Thymus (tissue), 14 donors: ENCODE measurements around the gene CPLX3. TPM values are rescaled to one million over a fixed set of nuclear protein-coding genes. Genes with fewer than 3 reads are reported as not detected.

Experiments used
- DNase-seq, 9 donors: peaks; one replicate each; pipeline ENCODE4 v3.0.0-alpha.2; 2013; ENCODE audit warnings: low spot score in 9 of 9, low read depth in 6 of 9, missing footprints in 1 of 9
- H3K27ac ChIP-seq, 2 donors: one replicate each; pipeline ENCODE4 v1.5.1; 2013; ENCODE audit warnings: control low read depth in 1 of 2, low read depth in 1 of 2, low read length in 1 of 2, mild to moderate bottlenecking in 1 of 2, moderate library complexity in 1 of 2
- H3K27me3 ChIP-seq, 2 donors: one replicate each; pipeline ENCODE4 v1.5.1; 2013; ENCODE audit warnings: low read length in 1 of 2; ENCODE audit not compliant: control insufficient read depth in 2 of 2, insufficient read depth in 1 of 2
- H3K36me3 ChIP-seq, 2 donors: one replicate each; pipeline ENCODE4 v1.5.1; 2013; ENCODE audit warnings: low read length in 1 of 2, mild to moderate bottlenecking in 1 of 2, moderate library complexity in 1 of 2; ENCODE audit not compliant: control insufficient read depth in 2 of 2, insufficient read depth in 2 of 2
- H3K4me1 ChIP-seq, 2 donors: one replicate each; pipeline ENCODE4 v1.5.1; 2013; ENCODE audit warnings: low read length in 2 of 2; ENCODE audit not compliant: control insufficient read depth in 2 of 2, insufficient read depth in 2 of 2
- H3K4me3 ChIP-seq, 2 donors: one replicate each; pipeline ENCODE4 v1.5.1; 2013; ENCODE audit warnings: low read length in 2 of 2, control low read depth in 1 of 2, mild to moderate bottlenecking in 1 of 2
- H3K9me3 ChIP-seq, 2 donors: one replicate each; pipeline ENCODE4 v1.5.1; 2013; ENCODE audit warnings: low read length in 1 of 2, mild to moderate bottlenecking in 1 of 2; ENCODE audit not compliant: control insufficient read depth in 2 of 2, insufficient read depth in 1 of 2
- WGBS: extraction: QIAGEN DNeasy Blood & Tissue Kit; methylation state at CpG from one replicate; pipeline ENCODE4 v1.1.7; 2013; 5-methylcytosine and 5-hydroxymethylcytosine counted together
- long read RNA-seq, 10 donors: transcript quantifications; one replicate each; lab custom pipeline, GENCODE V29; 2026
- polyA plus RNA-seq: library from polyadenylated mRNA; stranded (reverse); fragments of 200-250 nt; gene quantifications from one replicate; pipeline ENCODE4 v1.2.3, GENCODE V29; 2013
- total RNA-seq: library from RNA; stranded (reverse); fragments of 120-200 nt; gene quantifications from one replicate; pipeline ENCODE4 v1.2.4, GENCODE V29; 2013
- donor health status: healthy.

CPLX3 gene
- total RNA-seq = 0.05 TPM
- polyA plus RNA-seq = 1.1 TPM
- long read RNA-seq, donor 1 = 0 reads
- long read RNA-seq, donor 2 = 0 reads
- long read RNA-seq, donor 3 = 0 reads
- long read RNA-seq, donor 4 = 0 reads
- long read RNA-seq, donor 5 = 0 reads
- long read RNA-seq, donor 6 = 0 reads
- long read RNA-seq, donor 7 = 0 reads
- long read RNA-seq, donor 8 = 0 reads
- long read RNA-seq, donor 9 = 0 reads
- long read RNA-seq, donor 10 = 0 reads

DNA sequence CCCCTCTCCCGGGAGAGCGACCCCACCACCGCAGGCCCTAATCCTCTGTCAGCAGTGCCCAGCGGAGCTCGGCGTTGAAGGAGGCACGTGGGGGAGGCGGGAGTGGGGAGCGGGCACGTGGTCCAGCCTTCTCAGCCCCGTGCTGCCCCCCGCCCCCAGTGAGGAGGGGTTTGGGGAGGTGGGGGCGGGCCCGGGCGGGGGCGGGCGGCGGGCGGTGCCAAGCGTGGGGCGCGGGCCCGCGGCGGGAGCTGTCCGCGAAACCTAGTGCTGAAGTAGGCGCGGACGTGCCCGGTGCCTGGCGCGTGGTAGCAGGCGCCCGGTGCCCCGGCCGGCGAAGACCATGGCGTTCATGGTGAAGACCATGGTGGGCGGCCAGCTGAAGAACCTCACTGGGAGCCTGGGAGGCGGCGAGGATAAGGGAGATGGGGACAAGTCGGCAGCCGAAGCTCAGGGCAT lies at the start of gene CPLX3:
Gene CPLX3, plus strand, starts transcription at position 264 of the 456 bp plus-strand sequence. Its CDS starts 77 bp downstream, at position 341.
- Histone ChIP-seq H3K9me3 (peaks cover 0 to 3% of the 10 kb centered on the region in 2 donors), H3K27ac (no peak within 1 kb of the TSS), H3K4me1 (peaks cover 0 to 6% of the 10 kb centered on the region in 2 donors), H3K27me3 (peaks cover 13 to 59% of the 10 kb centered on the region in 2 donors), H3K36me3 (no peaks in the 10 kb centered on the region), H3K4me3 (no peak within 1 kb of the TSS)
- peak in 6 of 9 donors; percentile 26 to 63 (median 47) for DNase-seq
- WGBS = 9% methylated on average over 44 of the region's 44 CpGs

DNA sequence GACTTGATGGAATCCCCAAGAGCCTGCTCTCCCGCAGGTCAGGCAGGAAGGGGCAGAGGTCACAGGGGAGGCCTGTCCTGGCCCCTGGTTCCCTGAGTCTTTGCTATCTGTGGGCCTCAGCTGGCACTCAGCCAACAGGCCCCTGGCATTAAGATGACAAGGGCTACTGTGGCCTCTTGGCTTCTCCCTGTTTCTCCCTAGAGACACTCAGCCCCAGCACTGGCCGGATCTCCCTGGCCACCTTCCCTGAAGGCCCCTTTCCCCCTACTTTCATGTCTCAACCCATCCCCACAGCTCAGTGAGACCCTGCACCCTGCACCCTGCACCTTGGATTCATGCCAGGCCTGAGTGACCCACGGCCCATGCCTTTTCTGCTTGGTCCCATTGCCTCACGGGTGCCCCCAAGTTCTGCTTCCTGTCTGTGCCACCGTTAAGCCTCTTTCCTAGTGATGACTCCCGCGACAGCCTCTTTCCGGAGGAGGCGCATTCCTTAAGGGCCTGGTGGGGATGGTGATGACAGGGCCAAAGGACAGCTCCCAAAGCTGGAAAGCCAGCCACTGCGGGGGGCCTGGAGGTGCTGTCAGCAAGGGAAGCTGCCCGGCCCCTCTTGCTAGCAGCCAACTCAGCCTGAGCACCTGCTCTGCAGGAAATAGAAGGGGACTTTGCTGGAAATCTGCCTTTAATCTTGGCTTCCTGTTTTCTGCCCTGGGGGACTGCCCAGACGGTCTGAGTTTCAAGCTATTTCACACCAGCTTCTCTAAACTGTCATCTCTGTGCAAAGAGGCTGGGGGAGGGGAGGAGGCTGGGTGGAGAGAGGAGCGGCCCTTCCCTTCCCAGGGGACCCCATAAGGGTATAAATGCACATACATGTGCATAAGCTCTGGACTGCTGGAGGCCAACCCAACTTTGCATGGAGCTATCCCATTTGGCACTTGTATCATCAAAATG lies 49.3 kb upstream of the CPLX3 start:
- no peaks in the 10 kb centered on the region for H3K36me3 ChIP-seq
- H3K9me3 ChIP-seq = no peaks in the 10 kb centered on the region
- peak in 3 of 9 donors; percentile 51 to 82 (median 60) for DNase-seq
- WGBS = 14% methylated on average over 13 of the region's 13 CpGs
- peak overlapping the region; percentile 15 to 16 for H3K4me3 ChIP-seq
- no peaks in the 10 kb centered on the region for H3K27me3 ChIP-seq
- H3K4me1 ChIP-seq = peaks cover 41 to 76% of the 10 kb centered on the region in 2 donors
- H3K27ac ChIP-seq = peak overlapping the region; percentile 89 to 93

DNA sequence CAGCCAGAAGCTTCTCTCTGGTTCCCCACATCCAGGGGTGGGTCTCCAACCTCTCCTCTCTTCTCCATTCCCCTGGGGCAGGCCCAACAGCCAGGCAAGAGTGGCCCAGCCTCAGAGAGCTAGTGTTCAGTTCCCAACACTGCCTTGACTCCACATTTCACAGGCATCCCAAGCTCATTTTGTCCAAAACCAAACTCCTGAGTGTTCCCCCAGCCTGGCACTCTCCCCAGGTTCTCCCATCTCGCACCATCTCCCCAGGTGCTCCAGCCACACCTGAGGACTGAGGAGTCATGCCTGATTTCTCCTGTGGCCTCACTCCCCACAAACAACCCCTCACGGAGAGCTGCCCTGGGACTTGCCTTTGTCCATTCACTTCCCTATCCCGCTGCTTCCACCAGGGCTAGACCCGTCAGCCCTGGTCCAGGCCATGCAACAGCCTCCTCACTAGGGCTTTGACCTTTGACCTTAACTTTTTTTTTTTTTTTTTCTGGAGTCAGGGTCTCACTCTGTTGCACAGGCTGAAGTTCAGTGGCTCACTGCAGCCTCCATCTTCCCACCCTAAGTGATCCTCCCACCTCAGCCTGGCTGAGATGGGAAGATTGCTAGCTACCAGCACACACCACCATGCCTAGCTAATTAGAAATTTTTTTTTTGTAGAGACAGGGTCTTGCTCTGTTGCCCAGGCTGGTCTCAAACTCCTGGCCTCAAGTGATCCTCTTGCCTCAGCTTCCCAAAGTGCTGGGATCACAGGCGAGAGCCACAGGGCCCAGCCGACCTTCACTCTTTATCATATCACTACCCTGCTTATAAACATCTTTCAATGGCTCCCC lies 48.4 kb upstream of the CPLX3 start:
- H3K36me3 ChIP-seq = no peaks in the 10 kb centered on the region
- peaks cover 41 to 80% of the 10 kb centered on the region in 2 donors for H3K4me1 ChIP-seq
- no peaks in the 10 kb centered on the region for H3K27me3 ChIP-seq
- peak overlapping the region; percentile 89 to 93 for H3K27ac ChIP-seq
- H3K4me3 ChIP-seq = peak overlapping the region in 1 of 2 donors; percentile 16
- no peaks in the 10 kb centered on the region for H3K9me3 ChIP-seq
- DNase-seq = no peak
- 83% methylated on average over 6 of the region's 6 CpGs for WGBS

DNA sequence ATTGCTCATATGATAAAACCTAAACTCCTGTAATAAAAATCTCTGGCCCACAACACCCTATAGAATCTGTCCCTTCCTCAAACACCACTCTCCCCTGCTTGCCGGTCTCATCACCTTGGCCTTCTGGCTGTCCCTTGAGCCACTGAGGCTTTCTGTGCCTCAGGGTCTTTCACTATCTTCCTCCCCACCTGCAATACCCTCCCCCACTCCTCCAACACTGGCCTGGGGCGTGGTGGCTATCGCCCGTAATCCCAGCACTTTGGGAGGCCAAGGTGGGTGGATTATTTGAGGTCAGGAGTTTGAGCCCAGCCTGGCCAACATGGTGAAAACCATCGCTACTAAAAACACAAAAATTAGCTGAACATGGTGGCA lies 47.8 kb upstream of the CPLX3 start:
- Histone ChIP-seq H3K4me1 (peaks cover 41 to 82% of the 10 kb centered on the region in 2 donors), H3K9me3 (no peaks in the 10 kb centered on the region), H3K27ac (peak overlapping the region; percentile 8 to 89), H3K36me3 (no peaks in the 10 kb centered on the region), H3K4me3 (no peak overlapping the region), H3K27me3 (no peaks in the 10 kb centered on the region)
- no peak for DNase-seq
- WGBS = 98% methylated on average over 5 of the region's 5 CpGs

DNA sequence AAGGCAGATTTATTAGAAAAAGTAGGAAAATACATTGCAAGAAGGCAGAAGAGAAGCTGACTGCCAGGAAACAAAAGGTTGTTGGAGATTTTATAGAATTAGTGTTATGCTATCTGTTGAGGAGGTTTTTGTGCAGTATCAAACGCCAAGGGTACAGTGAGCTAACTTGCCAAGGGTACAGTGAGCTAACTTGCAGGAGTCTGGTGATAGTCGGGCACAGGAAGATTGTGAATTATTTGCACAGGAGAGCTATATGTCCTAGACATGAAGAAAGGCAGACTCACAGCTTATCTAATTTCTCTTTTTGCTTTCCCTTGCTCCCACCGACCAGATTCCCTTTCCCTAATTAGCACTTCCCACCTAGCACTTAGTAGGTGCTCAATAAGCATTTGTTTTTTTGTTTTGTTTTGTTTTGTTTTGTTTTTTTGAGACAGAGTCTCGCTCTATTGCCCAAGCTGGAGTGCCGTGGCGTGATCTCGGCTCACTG lies 47.2 kb upstream of the CPLX3 start:
- H3K27me3 ChIP-seq = no peaks in the 10 kb centered on the region
- H3K36me3 ChIP-seq = no peaks in the 10 kb centered on the region
- H3K9me3 ChIP-seq = no peaks in the 10 kb centered on the region
- WGBS = 89% methylated on average over 7 of the region's 7 CpGs
- peak overlapping the region; percentile 25 to 78 for H3K27ac ChIP-seq
- peaks cover 47 to 84% of the 10 kb centered on the region in 2 donors for H3K4me1 ChIP-seq
- no peak overlapping the region for H3K4me3 ChIP-seq
- DNase-seq = no peak

- 43% methylated on average over 16 of the region's 16 CpGs for WGBS
- peak overlapping the region; percentile 93 to 96 for H3K27ac ChIP-seq
- DNase-seq = peak in 2 of 9 donors; percentile 63 to 75
- H3K4me3 ChIP-seq = peak overlapping the region; percentile 51 to 99
- no peaks in the 10 kb centered on the region for H3K27me3 ChIP-seq
- peaks cover 63 to 90% of the 10 kb centered on the region in 2 donors for H3K4me1 ChIP-seq
- peaks cover 7 to 14% of the 10 kb centered on the region in 2 donors for H3K36me3 ChIP-seq
- no peaks in the 10 kb centered on the region for H3K9me3 ChIP-seq
Measured at GRCh38 chr15:74780523-74781430, 45.6 kb upstream of the CPLX3 start.

DNA sequence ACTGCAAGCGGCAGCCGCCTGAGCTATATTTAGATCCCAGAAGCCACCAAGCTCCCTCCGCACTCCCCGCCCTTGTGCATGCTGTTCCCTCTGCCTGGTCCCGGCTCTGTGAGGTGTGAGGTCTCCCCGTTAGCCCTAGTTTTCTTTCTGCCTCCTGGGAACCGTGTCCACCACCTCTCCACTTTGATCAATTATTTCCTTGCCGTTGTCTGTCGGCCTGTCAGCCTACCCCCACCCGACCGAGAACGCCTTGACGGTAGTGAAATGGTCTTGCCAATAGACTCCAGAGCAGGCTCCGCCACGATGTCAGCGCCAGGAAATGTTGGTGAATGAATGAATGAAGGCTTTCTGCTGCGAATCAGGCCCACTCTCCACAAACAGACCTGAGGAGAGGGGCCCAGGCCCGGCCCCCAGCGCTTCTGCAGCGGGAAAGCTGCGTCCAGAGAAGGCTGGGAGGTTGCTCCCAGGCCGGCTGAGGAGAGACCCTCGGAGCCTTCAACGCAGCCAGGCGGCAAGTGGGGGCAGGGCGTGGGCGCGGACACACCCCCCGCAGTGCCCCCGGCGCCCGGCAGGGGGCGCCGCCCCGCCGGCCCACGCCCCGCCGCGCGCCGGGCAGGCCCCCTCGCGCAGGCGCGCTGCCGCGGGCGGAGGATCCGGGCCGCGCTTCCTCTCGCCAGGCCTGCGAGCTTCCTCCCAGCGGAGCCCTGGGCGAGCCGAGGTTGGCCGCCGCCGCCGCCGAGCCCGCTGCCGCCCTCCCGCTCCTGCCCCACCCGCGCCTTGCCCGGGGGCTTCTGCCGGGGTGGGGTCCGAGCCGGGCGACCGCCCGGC lies 44.8 kb upstream of the CPLX3 start, which contains the start of gene CSK:
Gene CSK, plus strand, starts transcription at position 650 of the 828 bp plus-strand sequence. CDS start 16,218 bp downstream, outside the sequence.
- Histone ChIP-seq H3K9me3 (no peaks in the 10 kb centered on the region), H3K4me3 (peak within 1 kb of the TSS; percentile 98 to 99), H3K27me3 (no peaks in the 10 kb centered on the region), H3K36me3 (peaks cover 7 to 22% of the 10 kb centered on the region in 2 donors), H3K27ac (peak within 1 kb of the TSS; percentile 96 to 99), H3K4me1 (peaks cover 69 to 92% of the 10 kb centered on the region in 2 donors)
- under 1% methylated on average over 74 of the region's 74 CpGs for WGBS
- peak in 4 of 9 donors; percentile 70 to 86 (median 80) for DNase-seq
